SU-DHL-6 (cell line): Measurements from ENCODE around the gene PHACTR3.

Source experiments
- H2AFZ ChIP-seq: fragments of 200-600 bp; sonication (generic); 2 replicates; pipeline ENCODE4 v1.6.1; 2014; ENCODE audit warnings: low read depth, mild to moderate bottlenecking, moderate library complexity, mixed read lengths, antibody characterized with exemption, low read length; ENCODE audit not compliant: severe bottlenecking
- H3F3A ChIP-seq: fragments of 200-600 bp; shearing (Covaris generic); 2 replicates; pipeline ENCODE4 v1.6.0; 2016; ENCODE audit warnings: antibody characterized with exemption, mild to moderate bottlenecking; ENCODE audit not compliant: insufficient read depth
- H3K27ac ChIP-seq: fragments of 200-600 bp; sonication (generic); 2 replicates; pipeline ENCODE4 v1.5.1; 2016; ENCODE audit warnings: low read depth, mild to moderate bottlenecking, low read length, moderate library complexity, mixed read lengths
- H3K27me3 ChIP-seq: fragments of 200-600 bp; sonication (generic), shearing (Covaris generic); 2 replicates; pipeline ENCODE4 v1.6.0; 2014; ENCODE audit warnings: mild to moderate bottlenecking, low read length
- H3K36me3 ChIP-seq: fragments of 200-600 bp; sonication (generic); 2 replicates; pipeline ENCODE4 v1.6.1; 2014; ENCODE audit warnings: mild to moderate bottlenecking, low read length, mixed read lengths
- H3K4me2 ChIP-seq: fragments of 300-600, 200-600 bp; shearing (Covaris generic), sonication (generic); 2 replicates; pipeline ENCODE4 v1.6.0; 2014; ENCODE audit warnings: low read length, low read depth, mild to moderate bottlenecking; ENCODE audit not compliant: poor library complexity, severe bottlenecking
- H3K4me3 ChIP-seq: fragments of 200-600 bp; sonication (generic); 2 replicates; pipeline ENCODE4 v1.5.1; 2014; ENCODE audit warnings: antibody characterized with exemption, low read length, mild to moderate bottlenecking, mixed read lengths; ENCODE audit not compliant: insufficient read depth, poor library complexity, severe bottlenecking
- H3K79me2 ChIP-seq: fragments of 200-600 bp; sonication (generic); 2 replicates; pipeline ENCODE4 v1.6.1; 2014; ENCODE audit warnings: mild to moderate bottlenecking, low read length, moderate library complexity; ENCODE audit not compliant: insufficient read depth
- H3K9ac ChIP-seq: fragments of 200-600 bp; sonication (generic); 2 replicates; pipeline ENCODE4 v1.7.0; 2014; ENCODE audit warnings: mild to moderate bottlenecking, low read length
- H3K9me2 ChIP-seq: fragments of 200-600 bp; sonication (generic); replicated peaks from 2 replicates; pipeline ENCODE4 v1.6.1; 2014; ENCODE audit warnings: low read length; ENCODE audit not compliant: insufficient read depth
- H3K9me3 ChIP-seq: fragments of 200-600 bp; sonication (generic); 2 replicates; pipeline ENCODE4 v1.6.1; 2014; ENCODE audit warnings: low read length, mixed read lengths; ENCODE audit not compliant: insufficient read depth
- H4K20me1 ChIP-seq: fragments of 200-600 bp; sonication (generic); 2 replicates; pipeline ENCODE4 v1.6.1; 2014; ENCODE audit warnings: low read depth, mild to moderate bottlenecking, antibody characterized with exemption, low read length, moderate library complexity, mixed read lengths
- CTCF ChIP-seq: fragments of 200-600 bp; sonication (generic); IDR thresholded peaks from one replicate; pipeline ENCODE4 v1.5.1; 2017; ENCODE audit warnings: antibody characterized with exemption, mild to moderate bottlenecking, low read length, moderate library complexity; ENCODE audit not compliant: insufficient read depth, poor library complexity, severe bottlenecking
- EZH2phosphoT487 ChIP-seq: fragments of 200-600 bp; sonication (generic), shearing (Covaris generic); conservative IDR thresholded peaks from 2 replicates; pipeline ENCODE4 v1.6.1; 2018; ENCODE audit warnings: mild to moderate bottlenecking, antibody characterized with exemption, low read length, moderate library complexity, mixed read lengths

The PHACTR3 gene

DNA sequence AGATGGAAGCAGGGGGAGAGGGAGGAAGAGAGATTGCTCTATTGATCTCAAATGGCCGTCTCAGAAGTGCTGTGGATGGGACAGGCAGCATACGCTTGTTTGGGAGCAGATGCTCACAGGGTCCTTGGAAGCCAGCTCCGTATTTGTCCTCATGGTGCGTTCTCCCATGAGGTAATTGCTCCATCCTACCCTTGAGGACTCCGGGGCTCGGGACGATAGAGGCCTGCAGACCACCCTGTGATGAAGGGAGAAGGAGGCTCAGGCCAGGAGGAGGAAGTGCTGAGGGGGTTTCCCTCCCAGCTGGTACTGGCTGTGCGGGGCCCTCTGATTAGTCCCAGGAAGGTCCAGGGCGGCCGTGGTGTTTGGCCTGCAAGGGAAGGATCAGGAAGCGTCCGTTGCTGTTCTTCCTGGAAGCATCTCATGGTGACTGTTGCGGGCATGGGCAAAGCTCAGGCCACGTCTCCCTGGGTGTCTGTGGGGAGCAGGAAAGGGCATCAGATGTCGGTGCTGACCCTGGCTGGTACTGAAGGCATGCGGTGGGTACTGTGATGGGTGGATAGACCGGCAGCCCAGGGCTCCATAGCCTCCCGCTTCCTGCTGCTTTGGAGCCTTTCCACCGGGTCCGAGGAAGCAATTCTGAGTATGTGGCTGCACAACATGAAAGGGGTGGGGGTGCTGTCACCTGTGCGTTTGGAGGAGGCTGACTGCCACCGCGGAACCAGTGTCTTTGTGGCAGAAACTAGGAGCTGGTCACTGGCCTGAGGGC lies 170.8 kb downstream of the PHACTR3 start:
- Histone ChIP-seq H3F3A (no peaks in the 10 kb centered on the region), H4K20me1 (no peaks in the 10 kb centered on the region), H3K9me2 (no peaks in the 10 kb centered on the region), H3K4me3 (no peak overlapping the region), H3K4me2 (no peak overlapping the region), H3K9me3 (no peaks in the 10 kb centered on the region), H3K79me2 (no peaks in the 10 kb centered on the region), H3K36me3 (no peaks in the 10 kb centered on the region), H3K9ac (no peak overlapping the region), H3K27ac (no peak overlapping the region), H2AFZ (no peak overlapping the region), H3K27me3 (no peaks in the 10 kb centered on the region)
- TF ChIP-seq CTCF (no peak), EZH2phosphoT487 (no peak)

GRCh38 chr20:59775687-59776055 lies 171.3 kb downstream of the PHACTR3 start:
- no peaks in the 10 kb centered on the region for H3K27me3 ChIP-seq
- H3K27ac ChIP-seq, result no peak overlapping the region
- TF ChIP-seq CTCF (no peak), EZH2phosphoT487 (no peak)
- no peak overlapping the region for H3K4me2 ChIP-seq
- H4K20me1 ChIP-seq, result no peaks in the 10 kb centered on the region
- H3K9me3 ChIP-seq, result no peaks in the 10 kb centered on the region
- no peak overlapping the region for H3K9ac ChIP-seq
- no peak overlapping the region for H3K4me3 ChIP-seq
- H3F3A ChIP-seq, result no peaks in the 10 kb centered on the region
- H3K36me3 ChIP-seq, result no peaks in the 10 kb centered on the region
- H2AFZ ChIP-seq, result no peak overlapping the region
- no peaks in the 10 kb centered on the region for H3K79me2 ChIP-seq
- H3K9me2 ChIP-seq, result no peaks in the 10 kb centered on the region

DNA sequence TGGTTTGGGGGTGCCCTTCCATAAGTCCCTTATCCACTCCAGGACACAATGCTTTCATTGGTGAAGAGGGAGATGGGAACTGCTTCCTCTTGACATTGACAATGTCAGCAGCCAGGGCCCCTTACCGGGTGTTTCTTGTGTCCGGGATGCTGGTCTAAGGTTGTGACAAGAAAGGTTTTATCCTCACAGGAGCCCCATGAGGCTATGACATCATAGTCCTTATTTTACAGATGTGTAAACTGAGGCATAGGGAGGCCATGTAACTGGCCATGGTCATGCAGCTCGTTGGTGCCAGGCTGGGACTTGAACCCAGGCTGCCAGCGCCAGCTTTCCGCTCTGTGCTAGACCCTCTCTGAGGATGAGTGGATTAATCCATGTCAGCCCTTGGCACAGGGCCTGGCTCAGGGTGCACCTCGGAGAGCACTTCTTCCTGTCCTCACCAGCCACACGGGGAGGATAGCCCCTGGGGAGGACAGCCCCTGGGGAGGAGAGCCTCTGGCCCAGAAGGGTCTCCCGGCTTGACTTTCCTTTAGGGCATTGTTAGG lies 171.8 kb downstream of the PHACTR3 start:
- no peaks in the 10 kb centered on the region for H3K27me3 ChIP-seq
- H2AFZ ChIP-seq, result no peak overlapping the region
- TF ChIP-seq EZH2phosphoT487 (no peak), CTCF (no peak)
- no peaks in the 10 kb centered on the region for H3K9me2 ChIP-seq
- H4K20me1 ChIP-seq, result no peaks in the 10 kb centered on the region
- no peaks in the 10 kb centered on the region for H3F3A ChIP-seq
- H3K36me3 ChIP-seq, result no peaks in the 10 kb centered on the region
- no peak overlapping the region for H3K4me2 ChIP-seq
- H3K27ac ChIP-seq, result no peak overlapping the region
- no peaks in the 10 kb centered on the region for H3K79me2 ChIP-seq
- H3K4me3 ChIP-seq, result no peak overlapping the region
- no peaks in the 10 kb centered on the region for H3K9me3 ChIP-seq
- H3K9ac ChIP-seq, result no peak overlapping the region
